GM23338 (cell line): Measurements from ENCODE around the gene TNNC1. TPM values are rescaled to one million over a fixed set of nuclear protein-coding genes. Genes with fewer than 3 reads are reported as not detected.

Source experiments
- ATAC-seq: fragments of 200-7000 bp; cut with Tn5 transposase; 3 replicates; pipeline ENCODE4 v1.9.1; 2020
- DNase-seq: peaks from one replicate; pipeline ENCODE4 v3.0.0-alpha.2; 2015; ENCODE audit warnings: low spot score
- H2AFZ ChIP-seq: fragments of 200-600 bp; sonication (generic); 2 replicates; pipeline ENCODE4 v1.8.0; 2016; ENCODE audit warnings: antibody characterized with exemption, mild to moderate bottlenecking, moderate library complexity
- H3F3A ChIP-seq: fragments of 200-600 bp; sonication (generic); replicated peaks from 2 replicates; pipeline ENCODE4 v1.8.0; 2017; ENCODE audit warnings: antibody characterized with exemption, mixed run types, low read depth
- H3K27ac ChIP-seq: fragments of 200-600 bp; sonication (generic); 2 replicates; pipeline ENCODE4 v1.6.1; 2016; ENCODE audit warnings: low read depth
- H3K27me3 ChIP-seq: fragments of 200-600 bp; sonication (generic); 2 replicates; pipeline ENCODE4 v1.8.0; 2016; ENCODE audit warnings: mild to moderate bottlenecking, mixed run types, moderate library complexity; ENCODE audit not compliant: insufficient read depth
- H3K36me3 ChIP-seq: fragments of 200-600 bp; sonication (generic); 2 replicates; pipeline ENCODE4 v1.8.0; 2016; ENCODE audit warnings: mild to moderate bottlenecking; ENCODE audit not compliant: insufficient read depth
- H3K4me1 ChIP-seq: fragments of 200-600 bp; sonication (generic); 2 replicates; pipeline ENCODE4 v1.8.0; 2016; ENCODE audit warnings: mild to moderate bottlenecking, moderate library complexity; ENCODE audit not compliant: insufficient read depth
- H3K4me2 ChIP-seq: fragments of 200-600 bp; sonication (generic); 2 replicates; pipeline ENCODE4 v1.7.1; 2017; ENCODE audit warnings: mixed run types
- H3K4me3 ChIP-seq: fragments of 200-600 bp; sonication (generic); 2 replicates; pipeline ENCODE4 v1.6.1; 2016; ENCODE audit warnings: mixed run types
- H3K79me2 ChIP-seq: fragments of 200-600 bp; sonication (generic); replicated peaks from 2 replicates; pipeline ENCODE4 v1.8.0; 2017; ENCODE audit warnings: mild to moderate bottlenecking; ENCODE audit not compliant: insufficient read depth
- H3K9me2 ChIP-seq: fragments of 200-600 bp; sonication (generic); 2 replicates; pipeline ENCODE4 v1.8.0; 2017; ENCODE audit not compliant: insufficient read depth
- H4K20me1 ChIP-seq: fragments of 200-600 bp; sonication (generic); replicated peaks from 2 replicates; pipeline ENCODE4 v1.8.0; 2017; ENCODE audit warnings: mild to moderate bottlenecking; ENCODE audit not compliant: insufficient read depth
- H3K27ac Mint-ChIP-seq: 2 replicates; pipeline ENCODE4 v1.8.0; 2020; ENCODE audit warnings: inconsistent platforms, mild to moderate bottlenecking, moderate library complexity, mixed read lengths
- H3K27me3 Mint-ChIP-seq: 3 replicates; pipeline ENCODE4 v1.8.0; 2022; ENCODE audit warnings: low read depth, mild to moderate bottlenecking, moderate library complexity, mixed read lengths, inconsistent platforms; ENCODE audit not compliant: insufficient read depth, poor library complexity
- H3K36me3 Mint-ChIP-seq: 3 replicates; pipeline ENCODE4 v1.8.0; 2021; ENCODE audit warnings: low read depth, mild to moderate bottlenecking, inconsistent platforms, moderate library complexity, mixed read lengths
- H3K4me1 Mint-ChIP-seq: 3 replicates; pipeline ENCODE4 v1.8.0; 2020; ENCODE audit warnings: mild to moderate bottlenecking, inconsistent platforms, mixed read lengths
- H3K4me3 Mint-ChIP-seq: 3 replicates; pipeline ENCODE4 v1.8.0; 2021; ENCODE audit warnings: moderate library complexity, mild to moderate bottlenecking, inconsistent platforms, mixed read lengths
- H3K9me3 Mint-ChIP-seq: 3 replicates; pipeline ENCODE4 v1.8.0; 2020; ENCODE audit warnings: moderate library complexity, mild to moderate bottlenecking, inconsistent platforms, mixed read lengths
- CREB1 ChIP-seq: fragments of 250-450 bp; sonication (Bioruptor Pico); IDR thresholded peaks from 2 replicates; pipeline ENCODE4 v1.5.0; 2020; ENCODE audit warnings: low read depth, mild to moderate bottlenecking, moderate library complexity
- EZH2 ChIP-seq: fragments of 200-600 bp; sonication (generic); IDR thresholded peaks from one replicate; pipeline ENCODE4 v1.8.0; 2017; ENCODE audit warnings: antibody characterized with exemption, mild to moderate bottlenecking, low read depth; ENCODE audit not compliant: unreplicated experiment
- EZH2phosphoT487 ChIP-seq: fragments of 200-600 bp; sonication (generic); IDR thresholded peaks from one replicate; pipeline ENCODE4 v1.8.1; 2018; ENCODE audit warnings: antibody characterized with exemption; ENCODE audit not compliant: unreplicated experiment
- JUNB ChIP-seq: IDR thresholded peaks from one replicate; pipeline ENCODE4 v1.6.1; 2016; ENCODE audit warnings: antibody characterized with exemption; ENCODE audit not compliant: unreplicated experiment
- NANOG ChIP-seq: IDR thresholded peaks from 2 replicates; pipeline ENCODE4 v1.6.1; 2016; ENCODE audit warnings: antibody characterized with exemption, borderline replicate concordance
- POLR2AphosphoS5 ChIP-seq: IDR thresholded peaks from 2 replicates; pipeline ENCODE4 v1.6.1; 2016; ENCODE audit warnings: antibody characterized with exemption, low read depth
- STAT1 ChIP-seq: IDR thresholded peaks from one replicate; pipeline ENCODE4 v1.6.1; 2016; ENCODE audit warnings: antibody characterized with exemption; ENCODE audit not compliant: unreplicated experiment
- ZNF114 ChIP-seq: fragments of 250-450 bp; sonication (Bioruptor Pico); IDR thresholded peaks from 2 replicates; pipeline ENCODE4 v1.5.0; 2020; ENCODE audit warnings: mild to moderate bottlenecking, moderate library complexity
- ZNF331 ChIP-seq: fragments of 250-450 bp; sonication (Bioruptor Pico); IDR thresholded peaks from 2 replicates; pipeline ENCODE4 v1.5.0; 2020; ENCODE audit warnings: low read depth, mild to moderate bottlenecking, moderate library complexity
- polyA plus RNA-seq: library from polyadenylated mRNA; unstranded; fragments of >200 nt; fragmentation: Nextera tagmentation; extraction: Ambion mirVana; gene quantifications from 2 replicates; pipeline ENCODE4 v1.2.1, GENCODE V29; 2016
- total RNA-seq: library from RNA; depleted of rRNA; stranded (reverse); fragments of >200 nt; shearing (Covaris generic); gene quantifications from 2 replicates; pipeline ENCODE4 v1.2.3, GENCODE V29; 2014
- TF ChIP-seq, protein P1 (sequence below): IDR thresholded peaks from one replicate; pipeline ENCODE4 v1.6.1; 2018; ENCODE audit warnings: antibody characterized with exemption; ENCODE audit not compliant: unreplicated experiment
- TF ChIP-seq, protein P2 (sequence below), 2 experiments: fragments of 200-600 bp in 1 of 2; sonication (generic) in 1 of 2; conservative IDR thresholded peaks; 2 replicates each; pipeline versions ENCODE4 v1.5.1 to v1.6.1; 2016 to 2017; ENCODE audit warnings: antibody characterized with exemption in 2 of 2, low read depth in 2 of 2, mild to moderate bottlenecking in 2 of 2, moderate library complexity in 1 of 2

Gene TNNC1
- total and polyA plus RNA-seq, 2 experiments from 2014 or later, result 6.5 to 6.9 TPM

GRCh38 chr3:52436500-52437149 lies 17.2 kb downstream of the TNNC1 start (continued):
- TF ChIP-seq, protein P1, sequence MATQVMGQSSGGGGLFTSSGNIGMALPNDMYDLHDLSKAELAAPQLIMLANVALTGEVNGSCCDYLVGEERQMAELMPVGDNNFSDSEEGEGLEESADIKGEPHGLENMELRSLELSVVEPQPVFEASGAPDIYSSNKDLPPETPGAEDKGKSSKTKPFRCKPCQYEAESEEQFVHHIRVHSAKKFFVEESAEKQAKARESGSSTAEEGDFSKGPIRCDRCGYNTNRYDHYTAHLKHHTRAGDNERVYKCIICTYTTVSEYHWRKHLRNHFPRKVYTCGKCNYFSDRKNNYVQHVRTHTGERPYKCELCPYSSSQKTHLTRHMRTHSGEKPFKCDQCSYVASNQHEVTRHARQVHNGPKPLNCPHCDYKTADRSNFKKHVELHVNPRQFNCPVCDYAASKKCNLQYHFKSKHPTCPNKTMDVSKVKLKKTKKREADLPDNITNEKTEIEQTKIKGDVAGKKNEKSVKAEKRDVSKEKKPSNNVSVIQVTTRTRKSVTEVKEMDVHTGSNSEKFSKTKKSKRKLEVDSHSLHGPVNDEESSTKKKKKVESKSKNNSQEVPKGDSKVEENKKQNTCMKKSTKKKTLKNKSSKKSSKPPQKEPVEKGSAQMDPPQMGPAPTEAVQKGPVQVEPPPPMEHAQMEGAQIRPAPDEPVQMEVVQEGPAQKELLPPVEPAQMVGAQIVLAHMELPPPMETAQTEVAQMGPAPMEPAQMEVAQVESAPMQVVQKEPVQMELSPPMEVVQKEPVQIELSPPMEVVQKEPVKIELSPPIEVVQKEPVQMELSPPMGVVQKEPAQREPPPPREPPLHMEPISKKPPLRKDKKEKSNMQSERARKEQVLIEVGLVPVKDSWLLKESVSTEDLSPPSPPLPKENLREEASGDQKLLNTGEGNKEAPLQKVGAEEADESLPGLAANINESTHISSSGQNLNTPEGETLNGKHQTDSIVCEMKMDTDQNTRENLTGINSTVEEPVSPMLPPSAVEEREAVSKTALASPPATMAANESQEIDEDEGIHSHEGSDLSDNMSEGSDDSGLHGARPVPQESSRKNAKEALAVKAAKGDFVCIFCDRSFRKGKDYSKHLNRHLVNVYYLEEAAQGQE, result no peak
- no peak for TF ChIP-seq EZH2
- TF ChIP-seq EZH2phosphoT487, result no peak
- TF ChIP-seq POLR2AphosphoS5, result no peak
- TF ChIP-seq ZNF331 (CRISPR knock-in tag), result no peak
- TF ChIP-seq STAT1, result no peak
- no peak for TF ChIP-seq NANOG

- Histone ChIP-seq H3K4me3 (no peak overlapping the region), H3K9me2 (no peaks in the 10 kb centered on the region), H3K4me2 (no peak overlapping the region), H3K4me1 (no peaks in the 10 kb centered on the region), H3F3A (no peaks in the 10 kb centered on the region), H3K79me2 (no peaks in the 10 kb centered on the region), H4K20me1 (no peaks in the 10 kb centered on the region), H3K36me3 (no peaks in the 10 kb centered on the region), H3K27ac (no peak overlapping the region), H2AFZ (no peak overlapping the region), H3K27me3 (no peaks in the 10 kb centered on the region)
- H3K27me3 Mint-ChIP-seq, result peaks cover 10% of the 10 kb centered on the region
- no peak overlapping the region for H3K4me3 Mint-ChIP-seq
- H3K9me3 Mint-ChIP-seq, result no peaks in the 10 kb centered on the region
- no peak overlapping the region for H3K27ac Mint-ChIP-seq
- peaks cover 11% of the 10 kb centered on the region for H3K4me1 Mint-ChIP-seq
- ATAC-seq (no peak), DNase-seq (no peak)
- H3K36me3 Mint-ChIP-seq, result no peaks in the 10 kb centered on the region; the same call in 2 of the 3 replicates
- TF ChIP-seq JUNB (no peak), ZNF114 (CRISPR knock-in tag) (no peak), EZH2phosphoT487 (no peak), EZH2 (no peak), STAT1 (no peak), CREB1 (CRISPR knock-in tag) (no peak), NANOG (no peak)
- TF ChIP-seq, protein P2, sequence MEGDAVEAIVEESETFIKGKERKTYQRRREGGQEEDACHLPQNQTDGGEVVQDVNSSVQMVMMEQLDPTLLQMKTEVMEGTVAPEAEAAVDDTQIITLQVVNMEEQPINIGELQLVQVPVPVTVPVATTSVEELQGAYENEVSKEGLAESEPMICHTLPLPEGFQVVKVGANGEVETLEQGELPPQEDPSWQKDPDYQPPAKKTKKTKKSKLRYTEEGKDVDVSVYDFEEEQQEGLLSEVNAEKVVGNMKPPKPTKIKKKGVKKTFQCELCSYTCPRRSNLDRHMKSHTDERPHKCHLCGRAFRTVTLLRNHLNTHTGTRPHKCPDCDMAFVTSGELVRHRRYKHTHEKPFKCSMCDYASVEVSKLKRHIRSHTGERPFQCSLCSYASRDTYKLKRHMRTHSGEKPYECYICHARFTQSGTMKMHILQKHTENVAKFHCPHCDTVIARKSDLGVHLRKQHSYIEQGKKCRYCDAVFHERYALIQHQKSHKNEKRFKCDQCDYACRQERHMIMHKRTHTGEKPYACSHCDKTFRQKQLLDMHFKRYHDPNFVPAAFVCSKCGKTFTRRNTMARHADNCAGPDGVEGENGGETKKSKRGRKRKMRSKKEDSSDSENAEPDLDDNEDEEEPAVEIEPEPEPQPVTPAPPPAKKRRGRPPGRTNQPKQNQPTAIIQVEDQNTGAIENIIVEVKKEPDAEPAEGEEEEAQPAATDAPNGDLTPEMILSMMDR (conservative IDR thresholded peaks at IDR 0.05; ENCODE audit: low read depth in 2 of 2), result no peak
- TF ChIP-seq, protein P1, result no peak
These were observed 18.4 kb downstream of the TNNC1 start for GRCh38 chr3:52435246-52436101.
